GM10248 (cell line): ENCODE measurements around the gene ZNF787.

Experiments
- CTCF ChIA-PET: fragments of 300-600 bp; sonication (Branson Sonifier 250); formaldehyde crosslinking; extraction: SDS; loops from one replicate; lab custom pipeline; 2021; ENCODE audit warnings: antibody characterized with exemption; lab: Yijun Ruan, JAX
- POLR2A ChIA-PET: fragments of 350-650 bp; sonication (Branson Sonifier 250); formaldehyde crosslinking; extraction: SDS; loops from one replicate; lab custom pipeline; 2020; ENCODE audit warnings: antibody characterized with exemption; lab: Yijun Ruan, JAX
- DNase-seq: peaks from one replicate; pipeline ENCODE4 v3.0.0; 2012; ENCODE audit errors: extremely low spot score
- CTCF ChIP-seq: IDR thresholded peaks from 2 replicates; pipeline ENCODE4 v1.5.1; 2012; ENCODE audit warnings: mild to moderate bottlenecking, low read depth; ENCODE audit errors: extremely low read depth, missing control alignments, control extremely low read depth

ZNF787 gene

GRCh38 chr19:56088497-56089215 lies 32.4 kb downstream of the ZNF787 start:
- ChIA-PET CTCF (interaction anchor here (1.0 to 1.2 kb wide), 2 partner anchors 17 to 23 kb away, joined by 3 read pairs; no protein-coding TSS in a partner anchor), POLR2A (no interaction called here)
- no peak for TF ChIP-seq CTCF
- DNase-seq, result no peak

- DNase-seq, result no peak
- no peak for TF ChIP-seq CTCF
- ChIA-PET CTCF (interaction anchor here (1.0 kb wide), 1 partner anchor 17 kb away, joined by 3 read pairs; no protein-coding TSS in a partner anchor), POLR2A (no interaction called here)
Observed at GRCh38 chr19:56087647-56088496, 33.2 kb downstream of the ZNF787 start.

- no peak for TF ChIP-seq CTCF
- POLR2A ChIA-PET, result no interaction called here
- CTCF ChIA-PET, result no interaction called here
Observed at GRCh38 chr19:56086671-56087430, 34.2 kb downstream of the ZNF787 start.

GRCh38 chr19:56085571-56086275 lies 35.4 kb downstream of the ZNF787 start:
- no peak for DNase-seq
- CTCF ChIA-PET, result interaction anchor here (0.8 to 2.3 kb wide), 6 partner anchors 10 to 168 kb away, joined by 3 to 13 read pairs (median 4); no protein-coding TSS in a partner anchor
- POLR2A ChIA-PET, result no interaction called here
- TF ChIP-seq CTCF, result no peak

More at GRCh38 chr19:56086671-56087430, 34.2 kb downstream of the ZNF787 start:
- DNase-seq, result no peak

- DNase-seq, result no peak
- CTCF ChIA-PET, result interaction anchor here (0.8 to 2.3 kb wide), 6 partner anchors 9 to 169 kb away, joined by 3 to 13 read pairs (median 4); no protein-coding TSS in a partner anchor
Observed at GRCh38 chr19:56084835-56085536, 36.1 kb downstream of the ZNF787 start.

More at GRCh38 chr19:56084835-56085536, 36.1 kb downstream of the ZNF787 start:
- TF ChIP-seq CTCF, result no peak
- POLR2A ChIA-PET, result no interaction called here
